Measurements from ENCODE around the gene TMEM220.

Gene TMEM220

DNA sequence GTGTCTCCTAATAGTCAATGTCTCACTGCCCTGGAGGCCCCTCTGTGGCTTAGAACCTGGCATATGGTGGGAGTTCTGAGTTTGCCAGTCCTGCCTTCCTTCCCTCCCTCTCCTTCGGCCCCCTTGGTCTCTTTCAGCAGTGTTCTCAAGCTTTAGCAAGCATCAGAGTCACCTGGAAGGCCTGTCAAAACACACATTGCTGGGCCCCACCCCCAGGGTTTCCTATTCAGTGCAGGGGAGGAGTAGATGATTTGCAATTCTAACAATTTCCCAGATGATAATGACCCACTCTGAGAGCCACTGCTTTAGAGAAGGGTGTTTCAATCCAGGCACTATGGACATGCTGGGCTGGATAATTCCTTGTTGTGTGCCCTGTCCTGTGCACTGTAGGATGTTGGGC is 26.4 kb upstream of the TMEM220 start:
- Histone ChIP-seq H3K4me1 (ENCODE audit: low read length) (no peaks in the 10 kb centered on the region), H3K27me3 (replicated peaks; ENCODE audit: insufficient read depth, low read length) (peaks cover 6% of the 10 kb centered on the region; the same call in 1 of the 2 replicates), H4K20me1 (ENCODE audit: insufficient read depth, low read length) (no peaks in the 10 kb centered on the region), H3K4me3 (ENCODE audit: low read length) (no peak overlapping the region), H3K9me2 (replicated peaks; ENCODE audit: insufficient read depth, low read length) (no peaks in the 10 kb centered on the region), H3K36me3 (replicated peaks; ENCODE audit: insufficient read depth, low read length) (no peaks in the 10 kb centered on the region), H3K79me2 (ENCODE audit: low read length) (no peaks in the 10 kb centered on the region), H3K27ac (ENCODE audit: low read length) (no peak overlapping the region), H3K4me2 (ENCODE audit: low read depth, low read length) (no peak overlapping the region), H3F3A (ENCODE audit: insufficient read depth, low read length) (no peaks in the 10 kb centered on the region), H3K9ac (ENCODE audit: low read length) (no peak overlapping the region), H3K9me3 (replicated peaks; ENCODE audit: insufficient read depth, low read length) (no peaks in the 10 kb centered on the region), H2AFZ (ENCODE audit: low read length) (no peak overlapping the region)
- DNase-seq: no peak
- TF ChIP-seq EZH2 (optimal IDR thresholded peaks at IDR 0.05; ENCODE audit: low read depth, low read length) (no peak), CTCF (IDR thresholded peaks at IDR 0.05; ENCODE audit: low read length) (no peak), EZH2phosphoT487 (IDR thresholded peaks at IDR 0.05; ENCODE audit: low read length) (no peak)

DNA sequence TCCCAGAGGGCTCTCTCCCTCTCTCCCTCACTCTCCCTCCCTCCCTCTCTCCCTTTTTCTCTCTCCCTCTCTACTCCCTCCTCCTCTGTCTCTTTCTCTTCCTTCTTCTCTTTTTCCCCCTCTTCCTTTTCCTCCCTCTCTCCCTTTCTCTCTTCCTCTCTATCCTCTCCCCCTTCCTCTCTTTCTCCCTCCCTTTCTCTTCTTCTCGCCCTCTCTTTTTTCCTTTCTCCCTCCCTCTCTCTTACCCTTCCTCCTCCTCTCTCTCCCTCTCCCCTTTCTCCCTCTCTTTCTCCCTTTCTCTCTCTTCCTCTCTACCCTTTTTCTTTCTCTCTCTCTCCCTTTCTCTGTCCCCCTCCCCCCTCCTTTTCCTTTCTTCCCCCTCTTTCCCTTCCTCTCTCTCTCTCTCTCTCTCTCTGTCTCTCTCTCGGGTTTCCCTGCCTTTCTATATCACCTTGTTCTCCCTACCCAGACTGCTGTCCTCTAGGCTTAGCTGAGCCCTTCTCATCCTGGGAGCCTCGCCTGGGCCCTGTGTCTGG is 25.8 kb upstream of the TMEM220 start:
- Histone ChIP-seq H3K9me3 (replicated peaks; ENCODE audit: insufficient read depth, low read length) (no peaks in the 10 kb centered on the region), H3F3A (ENCODE audit: insufficient read depth, low read length) (no peaks in the 10 kb centered on the region), H3K36me3 (replicated peaks; ENCODE audit: insufficient read depth, low read length) (no peaks in the 10 kb centered on the region), H3K27me3 (replicated peaks; ENCODE audit: insufficient read depth, low read length) (peaks cover 6% of the 10 kb centered on the region; the same call in 1 of the 2 replicates), H2AFZ (ENCODE audit: low read length) (no peak overlapping the region), H3K4me1 (ENCODE audit: low read length) (no peaks in the 10 kb centered on the region), H3K4me3 (ENCODE audit: low read length) (no peak overlapping the region), H3K4me2 (ENCODE audit: low read depth, low read length) (no peak overlapping the region), H3K9me2 (replicated peaks; ENCODE audit: insufficient read depth, low read length) (no peaks in the 10 kb centered on the region), H4K20me1 (ENCODE audit: insufficient read depth, low read length) (no peaks in the 10 kb centered on the region), H3K79me2 (ENCODE audit: low read length) (no peaks in the 10 kb centered on the region), H3K27ac (ENCODE audit: low read length) (no peak overlapping the region), H3K9ac (ENCODE audit: low read length) (no peak overlapping the region)
- TF ChIP-seq CTCF (IDR thresholded peaks at IDR 0.05; ENCODE audit: low read length): no peak
- TF ChIP-seq EZH2 (optimal IDR thresholded peaks at IDR 0.05; ENCODE audit: low read depth, low read length): no peak
- TF ChIP-seq EZH2phosphoT487 (IDR thresholded peaks at IDR 0.05; ENCODE audit: low read length): no peak
- DNase-seq: no peak

DNA sequence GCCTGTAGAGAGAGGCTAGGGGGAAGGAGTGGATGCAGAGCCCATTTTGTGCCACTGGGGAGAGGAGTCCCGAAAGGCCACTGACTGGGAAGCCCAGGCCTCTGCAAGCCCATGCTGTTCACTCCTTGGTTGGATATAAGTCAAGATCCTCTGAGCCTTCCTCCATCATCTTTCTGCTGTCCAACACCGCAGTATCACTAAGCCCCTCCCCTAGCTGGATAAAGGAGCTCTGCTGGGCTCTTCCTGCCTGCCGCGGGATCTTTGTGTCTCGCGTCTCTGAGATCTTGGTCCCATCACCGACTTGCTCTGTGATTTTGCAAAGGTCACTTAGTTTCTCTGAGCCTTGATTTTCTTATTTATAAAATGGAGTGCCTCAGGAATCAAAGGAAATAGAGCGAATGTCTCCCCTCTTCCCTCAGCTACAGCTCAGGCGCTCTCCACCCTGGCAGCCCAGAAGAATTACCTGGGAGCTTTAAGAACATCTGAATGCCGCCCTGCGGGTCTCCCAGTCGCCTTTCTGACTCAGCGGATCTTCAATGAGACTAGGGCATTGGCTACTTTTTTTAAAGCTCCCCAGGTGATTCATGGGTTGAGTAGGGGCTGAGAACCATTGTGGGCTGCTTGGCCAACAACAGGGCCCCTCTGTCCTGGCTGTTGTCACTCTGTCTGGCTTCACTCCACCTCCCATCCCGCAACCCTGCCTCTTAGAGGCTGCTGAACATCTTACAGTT is 25.2 kb upstream of the TMEM220 start:
- H3K36me3 ChIP-seq (replicated peaks; ENCODE audit: insufficient read depth, low read length): no peaks in the 10 kb centered on the region
- no peaks in the 10 kb centered on the region for H3F3A ChIP-seq (ENCODE audit: insufficient read depth, low read length)
- H2AFZ ChIP-seq (ENCODE audit: low read length): no peak overlapping the region
- no peaks in the 10 kb centered on the region for H3K9me2 ChIP-seq (replicated peaks; ENCODE audit: insufficient read depth, low read length)
- no peaks in the 10 kb centered on the region for H3K9me3 ChIP-seq (replicated peaks; ENCODE audit: insufficient read depth, low read length)
- H3K4me3 ChIP-seq (ENCODE audit: low read length): no peak overlapping the region
- H3K27ac ChIP-seq (ENCODE audit: low read length): no peak overlapping the region
- H3K9ac ChIP-seq (ENCODE audit: low read length): no peak overlapping the region
- TF ChIP-seq EZH2 (optimal IDR thresholded peaks at IDR 0.05; ENCODE audit: low read depth, low read length) (no peak), CTCF (IDR thresholded peaks at IDR 0.05; ENCODE audit: low read length) (no peak), EZH2phosphoT487 (IDR thresholded peaks at IDR 0.05; ENCODE audit: low read length) (no peak)
- no peaks in the 10 kb centered on the region for H3K4me1 ChIP-seq (ENCODE audit: low read length)
- DNase-seq: no peak
- peaks cover 6% of the 10 kb centered on the region; the same call in 1 of the 2 replicates for H3K27me3 ChIP-seq (replicated peaks; ENCODE audit: insufficient read depth, low read length)
- H3K4me2 ChIP-seq (ENCODE audit: low read depth, low read length): no peak overlapping the region
- H4K20me1 ChIP-seq (ENCODE audit: insufficient read depth, low read length): no peaks in the 10 kb centered on the region
- H3K79me2 ChIP-seq (ENCODE audit: low read length): no peaks in the 10 kb centered on the region

Data from MM.1S (cell line).